Natural killer cell treated with Interleukin-12 subunit alpha and Interleukin-12 subunit beta and Interleukin-15 and Interleukin-18, amount 100 ng/mL, for 72 hours (primary cell): Measurements from ENCODE around the gene PSPN. TPM values are rescaled to one million over a fixed set of nuclear protein-coding genes. Genes with fewer than 3 reads are reported as not detected.
"Not testable (repeated sequence)": the region's sequence is repeated elsewhere in the genome, so short reads cannot be mapped to it uniquely, and the experiment has no call there.

Experiments used
- ATAC-seq, 2 donors: fragments of 150-1000 bp; cut with Tn5 transposase in 1 of 2; sonication (Bioruptor Pico), chemical (Tn5 transposase) in 1 of 2; 2 replicates each; pipeline ENCODE4 v1.10.0; 2021
- DNase-seq: peaks from one replicate; pipeline ENCODE4 v3.0.0; 2022; ENCODE audit warnings: low spot score
- H3K27ac Mint-ChIP-seq, 2 donors: 1 replicate in 1 of 2; 2 replicates in 1 of 2; pipeline ENCODE4 v1.8.0; 2022; ENCODE audit warnings: mixed read lengths in 2 of 2, mild to moderate bottlenecking in 1 of 2, moderate library complexity in 1 of 2
- H3K27me3 Mint-ChIP-seq, 2 donors: 1 replicate in 1 of 2; 2 replicates in 1 of 2; pipeline ENCODE4 v1.8.0; 2022; ENCODE audit warnings: mixed read lengths in 2 of 2
- H3K36me3 Mint-ChIP-seq: one replicate; pipeline ENCODE4 v1.8.0; 2022; ENCODE audit warnings: mixed read lengths
- H3K4me1 Mint-ChIP-seq, 2 donors: 1 replicate in 1 of 2; 2 replicates in 1 of 2; pipeline ENCODE4 v1.8.0; 2022; ENCODE audit warnings: low read depth in 2 of 2, mixed read lengths in 2 of 2, mild to moderate bottlenecking in 1 of 2
- H3K4me3 Mint-ChIP-seq: one replicate; pipeline ENCODE4 v1.8.0; 2022; ENCODE audit warnings: mixed read lengths
- H3K9me3 Mint-ChIP-seq: 2 replicates; pipeline ENCODE4 v1.8.0; 2022; ENCODE audit warnings: mixed read lengths
- total RNA-seq, 2 donors: library from RNA; stranded (reverse); gene quantifications; one replicate each; pipeline ENCODE4 v1.2.3, GENCODE V29; 2022

PSPN gene
- total RNA-seq, 2 donors from 2014 or later, result 1.8 to 1.9 TPM

GRCh38 chr19:6373813-6374108 is 2.0 kb downstream of the PSPN start:
- no peak for DNase-seq
- Mint-ChIP-seq H3K4me3 (peak overlapping the region; percentile 75), H3K27me3 (no peaks in the 10 kb centered on the region), H3K4me1 (peaks cover 17 to 19% of the 10 kb centered on the region in 2 donors), H3K36me3 (peaks cover 4% of the 10 kb centered on the region), H3K9me3 (no peaks in the 10 kb centered on the region), H3K27ac (peak overlapping the region; percentile 65 to 82)
- ATAC-seq, result no peak

- Mint-ChIP-seq H3K4me1 (peaks cover 17 to 19% of the 10 kb centered on the region in 2 donors), H3K4me3 (peak overlapping the region; percentile 75), H3K9me3 (no peaks in the 10 kb centered on the region), H3K27ac (peak overlapping the region; percentile 65 to 82), H3K36me3 (peaks cover 4% of the 10 kb centered on the region), H3K27me3 (no peaks in the 10 kb centered on the region)
- ATAC-seq (peak; percentile 86 to 89), DNase-seq (peak; percentile 99)
These were observed 2.5 kb downstream of the PSPN start for GRCh38 chr19:6373096-6373812.

GRCh38 chr19:6372594-6373095 is 3.1 kb downstream of the PSPN start, which contains the start of gene ALKBH7:
Gene ALKBH7, plus strand, starts transcription at chr19:6372794. Its CDS starts 27 bp downstream, at chr19:6372821.
- peaks cover 17 to 19% of the 10 kb centered on the region in 2 donors for H3K4me1 Mint-ChIP-seq
- ATAC-seq (peak; percentile 87 to 89), DNase-seq (peak; percentile 98)
- peak within 1 kb of the TSS; percentile 65 to 82 for H3K27ac Mint-ChIP-seq
- H3K36me3 Mint-ChIP-seq, result peaks cover 4% of the 10 kb centered on the region
- H3K9me3 Mint-ChIP-seq, result no peaks in the 10 kb centered on the region
- H3K4me3 Mint-ChIP-seq, result peak within 1 kb of the TSS; percentile 75
- H3K27me3 Mint-ChIP-seq, result no peaks in the 10 kb centered on the region

GRCh38 chr19:6364353-6364752 is 11.4 kb downstream of the PSPN start:
- ATAC-seq (no peak), DNase-seq (no peak)
- Mint-ChIP-seq H3K27ac (no peak overlapping the region), H3K4me3 (no peak overlapping the region), H3K4me1 (peaks cover 13 to 17% of the 10 kb centered on the region in 2 donors), H3K27me3 (no peaks in the 10 kb centered on the region), H3K36me3 (peaks cover under 1% of the 10 kb centered on the region), H3K9me3 (no peaks in the 10 kb centered on the region)

GRCh38 chr19:6362351-6362801 is 13.4 kb downstream of the PSPN start:
- H3K36me3 Mint-ChIP-seq, result no peaks in the 10 kb centered on the region
- ATAC-seq, result no peak
- peaks cover 12 to 15% of the 10 kb centered on the region in 2 donors for H3K4me1 Mint-ChIP-seq

GRCh38 chr19:6362027-6362350 is 13.7 kb downstream of the PSPN start:
- Mint-ChIP-seq H3K27ac (peak overlapping the region; percentile 84 to 90), H3K4me3 (peak overlapping the region; percentile 92), H3K36me3 (no peaks in the 10 kb centered on the region), H3K9me3 (no peaks in the 10 kb centered on the region), H3K27me3 (no peaks in the 10 kb centered on the region), H3K4me1 (peaks cover 12 to 15% of the 10 kb centered on the region in 2 donors)
- DNase-seq (no peak), ATAC-seq (peak in 1 of 2 donors; percentile 1)

More at GRCh38 chr19:6362351-6362801, 13.4 kb downstream of the PSPN start:
- Mint-ChIP-seq H3K4me3 (peak overlapping the region; percentile 92), H3K27me3 (no peaks in the 10 kb centered on the region), H3K27ac (peak overlapping the region; percentile 84 to 90), H3K9me3 (no peaks in the 10 kb centered on the region)
- no peak for DNase-seq

- H3K27me3 Mint-ChIP-seq, DNase-seq, ATAC-seq, H3K9me3 Mint-ChIP-seq, H3K36me3 Mint-ChIP-seq: not testable (repeated sequence)
- Mint-ChIP-seq H3K4me1 (peaks cover 12% of the 10 kb centered on the region in 2 donors), H3K27ac (peak overlapping the region; percentile 84 to 90), H3K4me3 (peak overlapping the region; percentile 92)
These were observed 14.9 kb downstream of the PSPN start for GRCh38 chr19:6360857-6361216.

GRCh38 chr19:6360445-6360844 is 15.3 kb downstream of the PSPN start:
- Mint-ChIP-seq H3K27ac (peak overlapping the region in 1 of 2 donors; percentile 84), H3K4me1 (peaks cover 12% of the 10 kb centered on the region in 2 donors), H3K4me3 (peak overlapping the region; percentile 92)
- ATAC-seq, H3K9me3 Mint-ChIP-seq, H3K27me3 Mint-ChIP-seq, H3K36me3 Mint-ChIP-seq, DNase-seq: not testable (repeated sequence)

GRCh38 chr19:6359568-6360341 is 16.0 kb downstream of the PSPN start:
- Mint-ChIP-seq H3K4me3 (no peak overlapping the region), H3K27ac (no peak overlapping the region), H3K27me3 (no peaks in the 10 kb centered on the region), H3K36me3 (no peaks in the 10 kb centered on the region), H3K9me3 (no peaks in the 10 kb centered on the region), H3K4me1 (peaks cover 12% of the 10 kb centered on the region in 2 donors)
- DNase-seq, result no peak
- ATAC-seq, result no peak

GRCh38 chr19:6358003-6358402 is 17.7 kb downstream of the PSPN start:
- peaks cover 12% of the 10 kb centered on the region in 2 donors for H3K4me1 Mint-ChIP-seq
- H3K4me3 Mint-ChIP-seq, result no peak overlapping the region
- no peaks in the 10 kb centered on the region for H3K9me3 Mint-ChIP-seq
- no peak for ATAC-seq
- no peak for DNase-seq
- no peaks in the 10 kb centered on the region for H3K27me3 Mint-ChIP-seq
- no peaks in the 10 kb centered on the region for H3K36me3 Mint-ChIP-seq
- H3K27ac Mint-ChIP-seq, result no peak overlapping the region

GRCh38 chr19:6357174-6357573 is 18.6 kb downstream of the PSPN start:
- H3K36me3 Mint-ChIP-seq, result no peaks in the 10 kb centered on the region
- ATAC-seq, result no peak
- DNase-seq, result no peak
- H3K27me3 Mint-ChIP-seq, result no peaks in the 10 kb centered on the region
- peaks cover 5 to 9% of the 10 kb centered on the region in 2 donors for H3K4me1 Mint-ChIP-seq
- no peak overlapping the region for H3K27ac Mint-ChIP-seq
- H3K9me3 Mint-ChIP-seq, result no peaks in the 10 kb centered on the region
- H3K4me3 Mint-ChIP-seq, result no peak overlapping the region

- not testable (repeated sequence) for DNase-seq, ATAC-seq, H3K4me3 Mint-ChIP-seq
These were observed 20.3 kb downstream of the PSPN start for GRCh38 chr19:6355321-6356040.

GRCh38 chr19:6354098-6354674 is 21.5 kb downstream of the PSPN start:
- H3K27me3 Mint-ChIP-seq, result peaks cover 0 to under 1% of the 10 kb centered on the region in 2 donors
- no peak for DNase-seq
- no peaks in the 10 kb centered on the region for H3K36me3 Mint-ChIP-seq
- H3K4me1 Mint-ChIP-seq, result no peaks in the 10 kb centered on the region
- no peak for ATAC-seq
- no peak overlapping the region for H3K4me3 Mint-ChIP-seq
- no peaks in the 10 kb centered on the region for H3K9me3 Mint-ChIP-seq
- H3K27ac Mint-ChIP-seq, result no peak overlapping the region

More at GRCh38 chr19:6355321-6356040, 20.3 kb downstream of the PSPN start:
- not testable (repeated sequence) for H3K36me3 Mint-ChIP-seq, H3K9me3 Mint-ChIP-seq, H3K27me3 Mint-ChIP-seq, H3K27ac Mint-ChIP-seq, H3K4me1 Mint-ChIP-seq
